ENCODE data around the gene SULF2. TPM values are rescaled to one million over a fixed set of nuclear protein-coding genes. Genes with fewer than 3 reads are reported as not detected.

SULF2 gene
- total and polyA plus RNA-seq, 2 donors (not counting 1 experiment from before 2014, with no cell fraction given), result 1.2 to 1.7 TPM

GRCh38 chr20:47736570-47737152 lies 48.6 kb downstream of the SULF2 start:
- Histone ChIP-seq H4K20me1 (ENCODE audit: control insufficient read depth, insufficient read depth, low read length, poor library complexity, severe bottlenecking) (no peaks in the 10 kb centered on the region), H3K79me2 (ENCODE audit: control insufficient read depth, insufficient read depth, low read length) (no peaks in the 10 kb centered on the region), H3K4me3 (ENCODE audit: control extremely low read depth in 1 of 5, extremely low read depth in 1 of 5, insufficient read depth in 1 of 5, low read depth in 2 of 5, low read length in 4 of 5) (no peak overlapping the region), H3K36me3 (replicated peaks in 1 of 2; ENCODE audit: control extremely low read depth in 1 of 2, control insufficient read depth in 1 of 2, extremely low read depth in 1 of 2, insufficient read depth in 2 of 2, low read length in 1 of 2) (no peaks in the 10 kb centered on the region), H3K9ac (ENCODE audit: low read length) (no peak overlapping the region), H3K4me1 (ENCODE audit: control insufficient read depth in 2 of 2, insufficient read depth in 2 of 2, low read length in 2 of 2) (peaks cover 4 to 15% of the 10 kb centered on the region in 2 donors), H3K9me3 (ENCODE audit: control extremely low read depth in 1 of 3, control insufficient read depth in 2 of 3, insufficient read depth in 1 of 3, low read length in 2 of 3) (no peaks in the 10 kb centered on the region), H2AFZ (ENCODE audit: insufficient read depth, low read depth, low read length, poor library complexity, severe bottlenecking) (no peak overlapping the region), H3K27me3 (replicated peaks in 1 of 4; ENCODE audit: control extremely low read depth in 1 of 4, control insufficient read depth in 3 of 4, insufficient read depth in 4 of 4, low read length in 3 of 4) (no peaks in the 10 kb centered on the region), H3K27ac (ENCODE audit: low read length in 2 of 2) (no peak overlapping the region), H3K4me2 (replicated peaks; ENCODE audit: low read depth, low read length, poor library complexity, severe bottlenecking) (no peak overlapping the region)
- Mint-ChIP-seq H3K27ac (no peak overlapping the region), H3K4me3 (no peak overlapping the region), H3K4me1 (peaks cover 4% of the 10 kb centered on the region), H3K9me3 (ENCODE audit: insufficient read depth) (no peaks in the 10 kb centered on the region), H3K27me3 (peaks cover 8% of the 10 kb centered on the region)
- POLR2A ChIA-PET, result no interaction called here
- TF ChIP-seq CTCF (IDR thresholded peaks at IDR 0.05) (no peak), EZH2 (IDR thresholded peaks at IDR 0.05; ENCODE audit: borderline replicate concordance, insufficient read depth, low read depth, low read length, poor library complexity, severe bottlenecking) (no peak)
- WGBS (ENCODE audit: insufficient coverage), result 94% methylated on average over 24 of the region's 26 CpGs
- ATAC-seq (ENCODE audit: low read depth), result no peak
- intact Hi-C loops (cut with micrococcal nuclease), result no loop called here
- CTCF ChIA-PET, result no interaction called here
- DNase-seq, result no peak

- H3K27ac ChIP-seq (ENCODE audit: low read length in 2 of 2), result no peak overlapping the region
- no peaks in the 10 kb centered on the region for H3K9me3 ChIP-seq (ENCODE audit: control extremely low read depth in 1 of 3, control insufficient read depth in 2 of 3, insufficient read depth in 1 of 3, low read length in 2 of 3)
- H3K27ac Mint-ChIP-seq, result no peak overlapping the region
- 37% methylated on average over 7 of the region's 17 CpGs for WGBS (ENCODE audit: insufficient coverage)
- no peak for TF ChIP-seq EZH2 (IDR thresholded peaks at IDR 0.05; ENCODE audit: borderline replicate concordance, insufficient read depth, low read depth, low read length, poor library complexity, severe bottlenecking)
- H3K27me3 Mint-ChIP-seq, result peaks cover under 1% of the 10 kb centered on the region
- ATAC-seq (ENCODE audit: low read depth) (no peak), DNase-seq (no peak)
- no peak overlapping the region for H3K4me2 ChIP-seq (replicated peaks; ENCODE audit: low read depth, low read length, poor library complexity, severe bottlenecking)
- POLR2A ChIA-PET, result no interaction called here
- H3K9ac ChIP-seq (ENCODE audit: low read length), result no peak overlapping the region
- H4K20me1 ChIP-seq (ENCODE audit: control insufficient read depth, insufficient read depth, low read length, poor library complexity, severe bottlenecking), result no peaks in the 10 kb centered on the region
- H3K4me1 Mint-ChIP-seq, result peaks cover 9% of the 10 kb centered on the region
- intact Hi-C loops (cut with micrococcal nuclease), result no loop called here
- peaks cover 4 to 15% of the 10 kb centered on the region in 2 donors for H3K4me1 ChIP-seq (ENCODE audit: control insufficient read depth in 2 of 2, insufficient read depth in 2 of 2, low read length in 2 of 2)
- no peak overlapping the region for H3K4me3 ChIP-seq (ENCODE audit: control extremely low read depth in 1 of 5, extremely low read depth in 1 of 5, insufficient read depth in 1 of 5, low read depth in 2 of 5, low read length in 4 of 5)
- no peaks in the 10 kb centered on the region for H3K79me2 ChIP-seq (ENCODE audit: control insufficient read depth, insufficient read depth, low read length)
- no peaks in the 10 kb centered on the region for H3K36me3 ChIP-seq (replicated peaks in 1 of 2; ENCODE audit: control extremely low read depth in 1 of 2, control insufficient read depth in 1 of 2, extremely low read depth in 1 of 2, insufficient read depth in 2 of 2, low read length in 1 of 2)
- H2AFZ ChIP-seq (ENCODE audit: insufficient read depth, low read depth, low read length, poor library complexity, severe bottlenecking), result no peak overlapping the region
- CTCF ChIA-PET, result no interaction called here
- no peaks in the 10 kb centered on the region for H3K9me3 Mint-ChIP-seq (ENCODE audit: insufficient read depth)
- no peak overlapping the region for H3K4me3 Mint-ChIP-seq
- no peaks in the 10 kb centered on the region for H3K27me3 ChIP-seq (replicated peaks in 1 of 4; ENCODE audit: control extremely low read depth in 1 of 4, control insufficient read depth in 3 of 4, insufficient read depth in 4 of 4, low read length in 3 of 4)
Observed at GRCh38 chr20:47735412-47736400, 49.6 kb downstream of the SULF2 start.
